ENCODE measurements around the gene RABGGTB. TPM values are rescaled to one million over a fixed set of nuclear protein-coding genes. Genes with fewer than 3 reads are reported as not detected.
"Not testable (repeated sequence)": the region's sequence is repeated elsewhere in the genome, so short reads cannot be mapped to it uniquely, and the experiment has no call there.

RABGGTB gene
- total RNA-seq, 4 donors from 2014 or later: 54.5 to 87.6 (median 74.2) TPM

GRCh38 chr1:75812065-75812464, 26.0 kb downstream of the RABGGTB start:
- intact Hi-C loops (cut with DNase I; ENCODE audit: low total_unique reads): no loop called here
- Histone ChIP-seq H3K4me1 (no peaks in the 10 kb centered on the region), H3K36me3 (no peaks in the 10 kb centered on the region), H3K27me3 (no peaks in the 10 kb centered on the region), H3K9me3 (no peaks in the 10 kb centered on the region), H3K27ac (no peak overlapping the region), H3K4me3 (no peak overlapping the region)
- no peak for DNase-seq
- TF ChIP-seq POLR2A (IDR thresholded peaks at IDR 0.05) (no peak), CTCF (IDR thresholded peaks at IDR 0.05) (no peak)

- H3K36me3 ChIP-seq; DNase-seq; H3K27ac ChIP-seq; H3K4me1 ChIP-seq; H3K27me3 ChIP-seq; H3K4me3 ChIP-seq; H3K9me3 ChIP-seq; intact Hi-C loops (cut with DNase I; ENCODE audit: low total_unique reads): not testable (repeated sequence)
These were observed 37.5 kb downstream of the RABGGTB start for GRCh38 chr1:75823596-75823995.

GRCh38 chr1:75836528-75837100, 50.6 kb downstream of the RABGGTB start:
- no peak overlapping the region for H3K4me3 ChIP-seq
- H3K27ac ChIP-seq: no peak overlapping the region
- DNase-seq: no peak
- H3K9me3 ChIP-seq: no peaks in the 10 kb centered on the region
- H3K4me1 ChIP-seq: no peaks in the 10 kb centered on the region
- no peaks in the 10 kb centered on the region for H3K36me3 ChIP-seq
- TF ChIP-seq CTCF (IDR thresholded peaks at IDR 0.05) (no peak), POLR2A (IDR thresholded peaks at IDR 0.05) (no peak)
- H3K27me3 ChIP-seq: no peaks in the 10 kb centered on the region
- intact Hi-C loops (cut with DNase I; ENCODE audit: low total_unique reads): no loop called here

- no peak for DNase-seq
- H3K27ac ChIP-seq: no peak overlapping the region
- TF ChIP-seq CTCF (IDR thresholded peaks at IDR 0.05) (no peak), POLR2A (IDR thresholded peaks at IDR 0.05) (no peak)
- no peak overlapping the region for H3K4me3 ChIP-seq
- no peaks in the 10 kb centered on the region for H3K4me1 ChIP-seq
- no peaks in the 10 kb centered on the region for H3K36me3 ChIP-seq
- H3K27me3 ChIP-seq: no peaks in the 10 kb centered on the region
- intact Hi-C loops (cut with DNase I; ENCODE audit: low total_unique reads): no loop called here
- H3K9me3 ChIP-seq: no peaks in the 10 kb centered on the region
These were observed 52.0 kb downstream of the RABGGTB start for GRCh38 chr1:75838079-75838478.

GRCh38 chr1:75841421-75841820, 55.4 kb downstream of the RABGGTB start:
- no peak overlapping the region for H3K4me3 ChIP-seq
- no peaks in the 10 kb centered on the region for H3K4me1 ChIP-seq
- H3K36me3 ChIP-seq: no peaks in the 10 kb centered on the region
- no peak overlapping the region for H3K27ac ChIP-seq
- intact Hi-C loops (cut with DNase I; ENCODE audit: low total_unique reads): no loop called here
- no peaks in the 10 kb centered on the region for H3K27me3 ChIP-seq
- H3K9me3 ChIP-seq: no peaks in the 10 kb centered on the region
- TF ChIP-seq POLR2A (IDR thresholded peaks at IDR 0.05): no peak
- TF ChIP-seq CTCF (IDR thresholded peaks at IDR 0.05): no peak
- DNase-seq: no peak

Small RNA genes within 50 kb of the gene (small RNA-seq; reads per million reads assigned to genes)
- gene SNORD45A (not detected), gene SNORD45B (not detected), gene SNORD45C (not detected)

Other genes starting within 250 kb of the RABGGTB start
- 1 to 10 TPM in 3 of 4 donors, not detected in 1; 1.6 to 5.5 (median 5.4) TPM for gene SLC44A5, start 175.1 kb upstream of the RABGGTB start, total RNA-seq
- 100 to 1,000 TPM in 1 of 4 donors, 10 to 100 TPM in 3; 44.0 to 174 (median 65.4) TPM for gene ACADM, start 61.5 kb upstream of the RABGGTB start, total RNA-seq
- gene MSH4, start 10.6 kb downstream of the RABGGTB start, total RNA-seq: 1 to 10 TPM in 1 of 4 donors, under 1 TPM in 3; 0.26 to 1.2 (median 0.39) TPM
- not detected for gene ASB17, start 146.1 kb downstream of the RABGGTB start, total RNA-seq

Data from uterus (tissue), 4 donors.